Measurements from ENCODE around the gene RBFOX2.

- TF ChIP-seq SP1 (IDR thresholded peaks at IDR 0.05; ENCODE audit: low read depth, low read length) (no peak), CTCF (IDR thresholded peaks at IDR 0.05; ENCODE audit: control extremely low read depth in 1 of 3, insufficient read depth in 1 of 3, low read depth in 1 of 3, low read length in 3 of 3) (no peak), CBX5 (IDR thresholded peaks at IDR 0.05; ENCODE audit: low read depth, low read length) (no peak), TAF1 (IDR thresholded peaks at IDR 0.05; ENCODE audit: low read depth, low read length) (no peak)
These were observed 123.9 kb downstream of the RBFOX2 start for GRCh38 chr22:35904752-35905151.

Measured in H1 (cell line).